DOHH2 (cell line): ENCODE results near the gene BDH1.

Experiments used
- H3F3A ChIP-seq: fragments of 200-600 bp; sonication (generic), shearing (Covaris generic); 2 replicates; pipeline ENCODE4 v1.6.0; 2016; ENCODE audit warnings: antibody characterized with exemption, mild to moderate bottlenecking; ENCODE audit not compliant: control insufficient read depth, insufficient read depth
- H3K27ac ChIP-seq: fragments of 200-600 bp; sonication (generic); 2 replicates; pipeline ENCODE4 v1.5.1; 2014; ENCODE audit warnings: low read depth, mild to moderate bottlenecking, low read length, moderate library complexity
- H3K27me3 ChIP-seq: fragments of 200-600 bp; sonication (generic); 2 replicates; pipeline ENCODE4 v1.6.1; 2014; ENCODE audit warnings: mild to moderate bottlenecking, low read length, mixed read lengths; ENCODE audit not compliant: control insufficient read depth
- H3K36me3 ChIP-seq: fragments of 200-600 bp; sonication (generic); 2 replicates; pipeline ENCODE4 v1.6.1; 2014; ENCODE audit warnings: mild to moderate bottlenecking, low read length, moderate library complexity, mixed read lengths; ENCODE audit not compliant: control insufficient read depth
- H3K4me1 ChIP-seq: fragments of 200-600 bp; sonication (generic); 2 replicates; pipeline ENCODE4 v1.6.1; 2014; ENCODE audit warnings: mild to moderate bottlenecking, low read length, mixed read lengths; ENCODE audit not compliant: control insufficient read depth
- H3K4me2 ChIP-seq: fragments of 200-600 bp; sonication (generic); 2 replicates; pipeline ENCODE4 v1.6.0; 2014; ENCODE audit warnings: mild to moderate bottlenecking, low read length, moderate library complexity
- H3K4me3 ChIP-seq: fragments of 200-600 bp; sonication (generic); 2 replicates; pipeline ENCODE4 v1.5.1; 2014; ENCODE audit warnings: mild to moderate bottlenecking, low read length, mixed read lengths
- H3K79me2 ChIP-seq: fragments of 200-600 bp; sonication (generic); 2 replicates; pipeline ENCODE4 v1.6.1; 2014; ENCODE audit warnings: mild to moderate bottlenecking, low read length, mixed read lengths; ENCODE audit not compliant: control insufficient read depth
- H3K9me2 ChIP-seq: fragments of 200-600 bp; sonication (generic); replicated peaks from 2 replicates; pipeline ENCODE4 v1.6.1; 2014; ENCODE audit warnings: mild to moderate bottlenecking, low read length, mixed read lengths; ENCODE audit not compliant: control insufficient read depth
- H3K9me3 ChIP-seq: fragments of 200-600 bp; sonication (generic); 2 replicates; pipeline ENCODE4 v1.6.1; 2014; ENCODE audit warnings: antibody characterized with exemption, low read length, mixed read lengths; ENCODE audit not compliant: control insufficient read depth, insufficient read depth
- H4K20me1 ChIP-seq: fragments of 200-600 bp; sonication (generic); 2 replicates; pipeline ENCODE4 v1.6.0; 2014; ENCODE audit warnings: low read depth, mild to moderate bottlenecking, antibody characterized with exemption, low read length, moderate library complexity; ENCODE audit not compliant: control insufficient read depth, insufficient read depth
- CTCF ChIP-seq: fragments of 200-600 bp; sonication (generic); IDR thresholded peaks from one replicate; pipeline ENCODE4 v1.5.1; 2014; ENCODE audit warnings: antibody characterized with exemption, mild to moderate bottlenecking, low read depth, low read length; ENCODE audit not compliant: poor library complexity, severe bottlenecking
- EZH2phosphoT487 ChIP-seq: fragments of 200-600 bp; sonication (generic); IDR thresholded peaks from 2 replicates; pipeline ENCODE4 v1.6.1; 2017; ENCODE audit warnings: borderline replicate concordance, mild to moderate bottlenecking, antibody characterized with exemption, low read length, moderate library complexity, mixed read lengths

BDH1 gene

GRCh38 chr3:197494366-197495058 is 61.3 kb downstream of the BDH1 start:
- no peak overlapping the region for H3K4me2 ChIP-seq
- H3K27ac ChIP-seq: no peak overlapping the region
- H3K79me2 ChIP-seq: no peaks in the 10 kb centered on the region
- H3K4me3 ChIP-seq: no peak overlapping the region
- no peaks in the 10 kb centered on the region for H4K20me1 ChIP-seq
- no peaks in the 10 kb centered on the region for H3F3A ChIP-seq
- H3K9me2 ChIP-seq: no peaks in the 10 kb centered on the region
- no peaks in the 10 kb centered on the region for H3K36me3 ChIP-seq
- TF ChIP-seq EZH2phosphoT487 (no peak), CTCF (no peak)
- no peaks in the 10 kb centered on the region for H3K4me1 ChIP-seq
- H3K9me3 ChIP-seq: no peaks in the 10 kb centered on the region
- peaks cover 27% of the 10 kb centered on the region for H3K27me3 ChIP-seq

- Histone ChIP-seq H3K9me2 (no peaks in the 10 kb centered on the region), H3K4me1 (no peaks in the 10 kb centered on the region), H3F3A (no peaks in the 10 kb centered on the region), H3K9me3 (no peaks in the 10 kb centered on the region), H3K36me3 (no peaks in the 10 kb centered on the region), H3K79me2 (no peaks in the 10 kb centered on the region), H3K27me3 (peaks cover 30% of the 10 kb centered on the region), H3K27ac (no peak overlapping the region), H3K4me2 (no peak overlapping the region), H4K20me1 (no peaks in the 10 kb centered on the region), H3K4me3 (no peak overlapping the region)
- TF ChIP-seq CTCF: no peak
- no peak for TF ChIP-seq EZH2phosphoT487
These were observed 62.7 kb downstream of the BDH1 start for GRCh38 chr3:197493049-197493448.

DNA sequence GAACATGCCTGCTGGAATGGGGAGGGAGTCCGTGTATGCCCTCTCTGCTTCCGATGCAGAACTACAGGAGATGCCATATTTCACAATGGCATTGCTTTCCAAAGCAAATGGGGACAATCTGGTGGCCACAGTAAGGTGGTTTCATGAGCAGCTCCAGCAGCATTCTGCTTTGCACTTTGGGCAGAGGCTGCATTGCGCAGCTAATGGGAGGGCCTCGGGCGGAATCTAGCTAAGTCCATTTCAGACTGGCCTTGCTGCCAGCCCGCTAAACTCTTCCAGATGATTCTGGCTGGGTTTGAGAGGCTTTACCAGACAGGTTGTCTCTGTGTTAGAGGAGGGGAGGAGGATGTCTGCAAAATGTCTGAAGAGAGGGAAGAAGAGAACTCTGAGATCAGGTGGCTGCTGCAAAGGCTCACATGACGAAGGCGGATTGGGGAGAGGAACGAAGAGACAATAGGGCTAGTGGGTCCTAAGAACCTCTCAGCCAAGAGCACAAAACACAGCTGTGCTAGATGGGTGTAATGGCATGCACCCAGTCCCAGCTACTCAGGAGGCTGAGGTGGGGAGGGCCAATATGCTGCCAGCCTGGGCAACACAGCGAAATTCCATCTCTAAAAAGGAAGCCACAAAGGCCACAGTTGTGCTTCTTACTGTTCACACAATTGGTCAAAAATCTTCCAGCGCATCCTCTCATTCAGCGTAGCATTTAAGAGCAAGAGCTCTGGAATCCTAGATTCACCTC is 63.7 kb downstream of the BDH1 start:
- H3K27ac ChIP-seq: no peak overlapping the region
- H3K79me2 ChIP-seq: no peaks in the 10 kb centered on the region
- H3K9me2 ChIP-seq: no peaks in the 10 kb centered on the region
- H3F3A ChIP-seq: no peaks in the 10 kb centered on the region
- no peaks in the 10 kb centered on the region for H4K20me1 ChIP-seq
- H3K9me3 ChIP-seq: no peaks in the 10 kb centered on the region
- H3K27me3 ChIP-seq: peaks cover 32% of the 10 kb centered on the region
- no peaks in the 10 kb centered on the region for H3K4me1 ChIP-seq
- no peaks in the 10 kb centered on the region for H3K36me3 ChIP-seq
- TF ChIP-seq EZH2phosphoT487 (no peak), CTCF (no peak)
- H3K4me2 ChIP-seq: no peak overlapping the region
- no peak overlapping the region for H3K4me3 ChIP-seq
